GM13977 (cell line): ENCODE measurements around the gene SLC25A22.
A peak's percentile ranks its signal among the peaks of the same experiment; 100 is the strongest.

Experiments used
- DNase-seq: peaks from one replicate; pipeline ENCODE4 v3.0.0; 2012; ENCODE audit warnings: low spot score
- in situ Hi-C: fragments of 300-500 bp; cut with MboI; formaldehyde crosslinking; loops from one replicate; pipeline ENCODE4 v1.12.0; 2022; ENCODE audit warnings: low sequenced_read_pairs, low pct_unique_long_range_greater_than_20kb, mixed read lengths, inconsistent platforms; ENCODE audit not compliant: unreplicated experiment
- TF ChIP-seq, protein P1 (sequence below): IDR thresholded peaks from 2 replicates; pipeline ENCODE4 v1.5.1; 2012; ENCODE audit warnings: mild to moderate bottlenecking, control low read depth; ENCODE audit not compliant: insufficient read depth; ENCODE audit errors: extremely low read depth, missing control alignments

The SLC25A22 gene

DNA sequence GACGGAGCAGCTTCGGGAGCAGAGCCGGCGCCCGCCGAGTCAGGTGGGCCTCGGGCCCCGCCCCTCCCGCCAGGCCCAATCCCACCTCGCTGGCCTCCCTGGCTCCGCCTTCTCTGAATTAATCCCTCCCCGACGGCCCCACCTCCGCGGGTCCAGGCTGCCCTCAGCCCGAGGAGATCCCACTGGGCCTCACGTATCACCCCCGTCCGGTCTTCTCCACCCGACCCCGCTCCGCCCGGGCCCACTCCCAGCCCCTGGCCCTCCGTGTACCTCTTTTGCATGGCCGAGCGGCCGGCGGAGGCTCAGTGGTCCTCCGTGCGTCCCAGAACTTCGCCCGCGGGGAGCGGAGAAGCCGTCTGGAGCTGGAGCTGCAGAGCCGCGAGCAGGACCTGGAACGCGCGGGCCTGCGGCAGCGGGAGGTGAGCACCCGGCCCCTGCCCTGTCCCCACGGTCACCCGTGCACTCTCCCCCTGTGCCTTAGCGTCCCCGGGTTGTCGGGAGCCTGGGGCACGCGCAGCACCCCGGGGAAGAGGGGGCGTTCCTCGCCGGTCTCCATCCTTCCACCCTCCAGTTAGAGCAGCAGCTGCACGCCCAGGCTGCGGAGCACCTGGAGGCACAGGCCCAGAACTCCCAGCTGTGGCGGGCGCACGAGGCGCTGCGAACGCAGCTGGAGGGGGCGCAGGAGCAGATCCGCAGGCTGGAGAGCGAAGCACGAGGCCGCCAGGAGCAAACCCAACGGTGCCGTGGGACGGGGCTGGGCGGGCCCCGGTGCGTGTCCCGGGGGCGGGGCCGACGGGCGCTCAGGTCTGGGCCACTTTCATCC is 32.4 kb upstream of the SLC25A22 start:
- TF ChIP-seq, protein P1, sequence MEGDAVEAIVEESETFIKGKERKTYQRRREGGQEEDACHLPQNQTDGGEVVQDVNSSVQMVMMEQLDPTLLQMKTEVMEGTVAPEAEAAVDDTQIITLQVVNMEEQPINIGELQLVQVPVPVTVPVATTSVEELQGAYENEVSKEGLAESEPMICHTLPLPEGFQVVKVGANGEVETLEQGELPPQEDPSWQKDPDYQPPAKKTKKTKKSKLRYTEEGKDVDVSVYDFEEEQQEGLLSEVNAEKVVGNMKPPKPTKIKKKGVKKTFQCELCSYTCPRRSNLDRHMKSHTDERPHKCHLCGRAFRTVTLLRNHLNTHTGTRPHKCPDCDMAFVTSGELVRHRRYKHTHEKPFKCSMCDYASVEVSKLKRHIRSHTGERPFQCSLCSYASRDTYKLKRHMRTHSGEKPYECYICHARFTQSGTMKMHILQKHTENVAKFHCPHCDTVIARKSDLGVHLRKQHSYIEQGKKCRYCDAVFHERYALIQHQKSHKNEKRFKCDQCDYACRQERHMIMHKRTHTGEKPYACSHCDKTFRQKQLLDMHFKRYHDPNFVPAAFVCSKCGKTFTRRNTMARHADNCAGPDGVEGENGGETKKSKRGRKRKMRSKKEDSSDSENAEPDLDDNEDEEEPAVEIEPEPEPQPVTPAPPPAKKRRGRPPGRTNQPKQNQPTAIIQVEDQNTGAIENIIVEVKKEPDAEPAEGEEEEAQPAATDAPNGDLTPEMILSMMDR, result no peak
- DNase-seq, result peak; percentile 89
- in situ Hi-C loops, result no loop called here

DNA sequence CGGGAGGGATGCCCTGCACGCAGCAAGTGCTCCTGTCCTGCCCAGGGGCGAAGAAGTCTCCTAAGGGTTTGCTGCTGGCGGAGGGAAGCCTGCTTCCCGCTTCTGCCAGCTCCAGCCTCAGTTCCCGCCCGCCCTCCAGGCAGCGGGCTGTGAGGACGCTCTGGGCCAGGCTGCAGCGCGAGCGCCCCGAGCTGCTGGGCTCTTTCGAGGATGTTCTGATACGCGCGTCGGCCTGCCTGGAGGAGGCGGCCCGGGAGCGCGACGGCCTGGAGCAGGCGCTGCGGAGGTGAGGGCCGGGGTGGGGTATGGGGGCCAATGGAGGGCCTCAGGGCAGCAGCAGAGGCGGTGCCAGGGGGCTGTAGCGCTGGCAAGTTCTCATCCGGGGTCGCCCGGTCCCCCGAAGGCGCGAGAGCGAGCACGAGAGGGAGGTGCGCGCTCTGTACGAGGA is 31.8 kb upstream of the SLC25A22 start:
- DNase-seq, result no peak
- in situ Hi-C loops, result no loop called here
- TF ChIP-seq, protein P1, result no peak

GRCh38 chr11:829176-829846 is 31.2 kb upstream of the SLC25A22 start:
- DNase-seq, result no peak
- in situ Hi-C loops, result no loop called here
- TF ChIP-seq, protein P1, result no peak

DNA sequence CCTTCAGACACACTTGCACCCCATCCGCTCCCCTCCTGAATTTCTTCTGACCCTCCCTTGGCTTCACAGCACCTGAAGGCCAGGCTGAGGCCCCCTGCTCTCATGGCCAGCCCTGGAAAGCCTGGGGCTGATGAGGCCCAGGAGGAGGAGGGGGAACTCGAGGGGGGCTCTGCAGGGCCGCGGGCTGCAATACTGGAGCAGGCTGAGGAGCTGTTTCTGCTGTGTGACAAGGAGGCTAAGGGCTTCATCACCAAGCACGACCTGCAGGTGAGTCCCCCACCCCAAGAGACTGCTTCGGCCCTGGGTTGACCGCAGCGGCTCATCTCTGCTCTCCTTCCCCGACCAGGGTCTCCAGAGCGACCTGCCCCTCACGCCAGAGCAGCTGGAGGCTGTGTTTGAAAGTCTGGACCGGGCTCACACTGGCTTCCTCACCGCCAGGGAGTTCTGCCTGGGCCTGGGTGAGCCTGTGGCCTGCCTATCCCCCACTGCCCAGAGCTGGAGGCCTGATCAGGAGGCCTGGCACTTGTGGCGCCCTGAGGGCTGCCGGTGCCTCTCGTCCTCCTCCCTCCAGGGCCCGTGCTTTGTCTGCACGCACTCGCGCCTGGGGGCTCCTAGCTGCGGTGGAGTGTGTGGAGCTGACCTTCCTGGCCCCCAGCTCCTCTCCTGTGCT is 30.6 kb upstream of the SLC25A22 start:
- TF ChIP-seq, protein P1, result no peak
- DNase-seq, result no peak
- in situ Hi-C loops, result no loop called here

DNA sequence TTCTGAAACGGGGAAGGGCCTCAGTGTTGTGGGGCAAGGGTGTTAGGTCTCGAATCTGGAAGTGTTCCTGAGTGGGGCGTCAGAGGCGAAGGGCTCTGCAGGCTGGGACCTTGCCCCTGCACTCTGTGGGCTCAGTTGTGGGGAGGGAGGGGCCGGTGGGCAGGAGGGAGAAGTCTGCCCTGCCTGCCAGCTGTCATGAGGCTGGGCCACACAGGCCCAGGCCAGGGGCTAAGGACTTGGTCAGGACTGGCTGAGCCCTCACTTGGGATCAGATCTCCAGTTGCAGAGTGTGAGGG is 29.8 kb upstream of the SLC25A22 start, which contains the start of gene CRACR2B:
CRACR2B (plus strand) TSS at position 23 of the 296 bp plus-strand sequence. CDS start 689 bp downstream, outside the sequence.
- no peak for DNase-seq
- TF ChIP-seq, protein P1, result no peak
- in situ Hi-C loops, result no loop called here

DNA sequence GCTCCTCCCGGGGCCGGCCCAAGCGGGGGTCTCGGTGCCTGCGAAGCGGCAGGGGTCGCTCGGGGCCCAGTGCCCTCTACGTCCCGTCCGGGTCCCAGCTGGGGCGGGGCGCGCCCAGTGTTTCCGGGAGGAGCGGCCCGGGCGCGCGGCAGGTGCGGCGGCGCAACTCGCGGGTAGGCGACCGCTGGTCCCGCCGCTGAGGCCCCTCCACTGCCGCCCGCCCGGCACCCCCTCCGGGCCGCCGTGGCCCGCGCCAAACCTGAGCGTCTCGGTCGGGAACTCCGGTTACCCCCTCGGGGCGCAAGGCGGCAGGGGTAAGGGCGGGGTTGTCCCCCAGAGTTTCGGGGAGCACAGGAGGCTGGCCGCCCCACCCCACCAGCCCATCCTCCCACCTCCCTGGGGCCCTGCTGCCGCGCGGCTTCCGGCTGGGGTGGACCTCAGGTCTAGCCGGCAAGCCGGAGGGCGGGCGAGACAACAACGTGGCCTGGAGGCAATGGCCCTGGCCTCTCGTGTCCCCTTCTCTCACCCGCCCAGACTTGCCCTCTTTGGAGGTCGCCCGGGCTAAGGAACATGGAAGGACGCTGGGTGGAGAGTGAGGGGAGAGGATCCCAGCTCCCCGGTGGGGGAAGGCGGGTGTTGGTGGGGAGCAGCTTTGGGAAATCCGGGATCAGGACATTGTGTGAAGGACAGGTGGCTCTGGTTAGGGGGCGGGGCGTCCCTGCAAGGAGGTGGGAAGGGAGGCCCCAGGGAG is 29.2 kb upstream of the SLC25A22 start:
- in situ Hi-C loops, result no loop called here
- TF ChIP-seq, protein P1, result peak; percentile 19
- DNase-seq, result peak; percentile 81
